Measurements from ENCODE around the gene CCDC63. TPM values are rescaled to one million over a fixed set of nuclear protein-coding genes. Genes with fewer than 3 reads are reported as not detected.
A peak's percentile ranks its signal among the peaks of the same experiment; 100 is the strongest.

CCDC63 gene
- total RNA-seq, 1 donor from 2014 or later = not detected

DNA sequence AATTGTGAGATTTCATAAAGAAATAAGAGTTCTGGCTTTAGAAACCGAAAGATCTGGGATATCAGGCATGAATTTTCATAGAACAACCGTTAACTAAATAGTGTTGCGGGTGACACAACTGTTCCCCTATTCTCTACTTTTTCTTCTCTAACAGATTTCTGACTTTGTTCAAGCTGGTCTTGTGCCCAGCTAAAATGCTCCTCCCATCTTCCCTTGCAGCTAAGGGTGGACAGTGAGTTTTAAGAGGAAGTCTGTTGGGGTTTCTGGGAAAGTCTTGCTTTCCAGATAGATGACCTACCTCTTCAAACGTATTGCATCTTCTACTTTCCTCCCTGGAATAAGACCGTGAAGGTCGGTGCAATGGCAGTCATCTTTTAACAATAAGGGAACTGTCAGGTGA lies 18.7 kb downstream of the CCDC63 start:
- intact Hi-C loops (cut with DNase I) = no loop called here
- ATAC-seq (no peak), DNase-seq (ENCODE audit: missing footprints) (no peak)

DNA sequence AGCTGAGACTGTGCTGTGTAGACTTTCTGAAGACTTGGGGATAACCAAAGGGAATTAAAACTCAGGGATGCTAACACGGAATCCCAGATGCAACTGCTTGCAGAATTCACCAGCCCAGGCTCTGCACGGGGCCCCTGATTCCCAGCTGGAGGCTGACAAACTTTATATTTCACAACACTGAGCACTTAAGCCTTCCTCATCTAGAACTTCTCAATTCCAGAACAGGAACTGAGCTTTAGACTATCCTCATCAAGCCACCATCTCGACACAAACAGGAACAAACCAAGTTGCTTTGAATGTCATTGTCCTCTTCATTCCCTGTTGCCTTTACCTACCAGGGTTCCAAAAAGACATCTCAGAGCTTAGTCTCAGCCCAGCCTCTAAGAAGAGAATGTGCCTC lies 22.2 kb downstream of the CCDC63 start:
- ATAC-seq = peak; percentile 54
- DNase-seq (ENCODE audit: missing footprints) = no peak
- intact Hi-C loops (cut with DNase I) = no loop called here

DNA sequence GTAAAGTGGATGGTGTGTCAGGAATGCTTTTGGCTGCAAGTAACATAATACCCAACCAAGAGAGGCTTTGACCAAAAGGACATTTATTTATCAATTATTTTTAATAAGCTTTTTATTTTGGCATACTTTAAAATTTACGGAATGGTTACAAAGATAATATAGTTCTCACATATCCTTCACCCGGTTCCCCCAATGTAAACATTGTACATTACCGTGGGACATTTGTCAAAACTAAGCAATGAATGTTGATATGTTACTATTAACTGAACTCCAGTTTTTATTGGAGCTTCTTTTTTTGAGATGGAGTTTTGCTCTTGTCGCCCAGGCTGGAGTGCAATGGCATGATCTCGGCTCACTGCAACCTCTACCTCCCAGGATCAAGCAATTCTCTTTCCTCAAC lies 23.0 kb downstream of the CCDC63 start:
- no peak for ATAC-seq
- intact Hi-C loops (cut with DNase I) = no loop called here
- DNase-seq (ENCODE audit: missing footprints) = no peak

DNA sequence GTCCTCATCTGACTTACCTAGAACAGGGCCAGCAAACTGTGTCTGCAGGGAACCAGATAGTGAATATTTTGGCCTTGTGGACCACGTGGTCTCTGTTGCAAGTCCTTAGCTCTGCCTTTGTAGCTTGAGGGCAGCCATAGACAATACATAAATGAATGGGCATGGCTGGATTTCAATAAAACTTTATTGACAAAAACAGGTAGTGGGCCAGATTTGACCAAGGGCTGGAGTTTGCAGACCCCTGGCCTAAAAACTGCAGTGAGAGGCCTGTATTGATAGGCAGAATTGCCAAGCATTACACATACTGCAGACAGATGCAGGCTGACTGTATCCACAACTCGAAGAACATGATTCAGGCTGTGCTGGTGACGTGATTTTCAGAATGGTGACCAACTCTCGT lies 25.3 kb downstream of the CCDC63 start:
- intact Hi-C loops (cut with DNase I) = no loop called here
- DNase-seq (ENCODE audit: missing footprints) = no peak
- ATAC-seq = no peak

DNA sequence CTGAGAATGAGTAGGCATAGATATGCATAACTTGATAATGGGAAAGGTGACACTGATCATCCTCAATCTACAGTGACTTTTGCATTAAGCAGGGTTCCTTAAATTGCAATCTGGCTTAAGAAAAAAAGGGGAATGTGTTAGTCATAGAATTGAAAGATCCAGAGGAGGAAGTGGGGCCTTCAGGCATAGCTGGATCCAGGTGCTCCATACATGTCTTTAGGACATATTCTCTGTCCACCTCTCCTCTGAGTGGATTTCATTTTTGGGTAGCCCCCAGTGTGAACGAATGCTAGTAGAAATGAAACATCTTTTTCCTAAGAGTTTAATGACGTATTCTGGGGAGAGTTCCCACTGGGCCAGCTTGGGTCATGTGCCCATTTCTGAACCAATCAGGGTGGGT lies 27.6 kb downstream of the CCDC63 start:
- no peak for ATAC-seq
- DNase-seq (ENCODE audit: missing footprints) = no peak
- intact Hi-C loops (cut with DNase I) = no loop called here

DNA sequence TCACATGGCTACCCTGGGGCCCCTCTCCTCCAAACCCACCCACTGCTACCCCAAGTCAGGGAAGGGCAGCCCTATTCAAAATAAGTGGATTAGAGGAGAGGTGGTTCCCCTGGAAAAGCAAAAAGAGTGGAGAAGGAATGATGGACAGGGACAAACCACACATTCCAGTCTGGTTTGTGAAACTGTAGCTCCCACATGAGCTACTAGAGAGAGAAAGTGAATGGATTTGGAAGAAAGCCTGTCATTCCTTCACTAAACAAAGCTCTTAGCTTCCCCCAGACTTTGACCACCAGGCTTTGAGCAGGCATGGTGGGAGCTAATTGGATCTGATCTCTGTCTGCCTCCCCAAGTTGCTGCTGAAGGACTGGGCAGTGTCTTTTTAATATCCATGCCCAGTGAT lies 28.0 kb downstream of the CCDC63 start:
- ATAC-seq = no peak
- intact Hi-C loops (cut with DNase I) = no loop called here
- DNase-seq (ENCODE audit: missing footprints) = no peak

DNA sequence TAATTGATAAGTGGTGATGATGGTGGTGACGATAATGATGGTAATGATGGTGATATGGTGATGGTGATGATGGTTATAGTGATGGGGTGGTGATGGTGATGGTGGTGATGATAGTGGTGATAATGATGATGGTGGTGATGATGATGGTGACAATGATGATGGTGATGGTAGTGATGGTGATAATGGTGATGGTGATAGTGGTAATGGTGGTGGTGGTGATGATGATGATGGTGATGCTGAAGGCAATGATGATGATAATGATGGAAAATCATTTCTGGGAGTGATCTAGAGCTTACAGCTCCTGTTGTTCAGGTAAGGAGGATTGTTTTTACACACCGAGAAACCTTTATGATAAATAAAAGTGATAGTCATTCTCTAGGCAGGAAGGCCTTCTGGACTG lies 33.9 kb downstream of the CCDC63 start:
- intact Hi-C loops (cut with DNase I) = no loop called here
- ATAC-seq (no peak), DNase-seq (ENCODE audit: missing footprints) (no peak)

DNA sequence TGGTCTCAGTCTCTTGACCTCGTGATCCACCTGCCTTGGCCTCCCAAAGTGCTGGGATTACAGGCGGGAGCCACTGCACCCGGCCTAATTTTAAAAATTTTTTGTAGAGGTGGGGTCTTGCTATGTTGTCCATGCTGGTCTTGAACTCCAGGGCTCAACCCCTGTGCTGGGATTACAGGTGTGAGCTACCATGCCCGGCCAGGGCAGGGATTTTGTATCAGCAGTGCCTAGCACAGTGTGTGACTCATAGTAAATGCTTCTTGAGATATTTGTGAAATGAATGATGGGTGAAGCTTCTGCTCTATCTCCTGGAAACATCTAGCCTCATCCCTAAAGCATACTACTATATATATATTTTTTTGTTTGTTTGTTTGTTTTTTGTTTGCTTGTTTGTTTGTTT lies 36.5 kb downstream of the CCDC63 start:
- DNase-seq (ENCODE audit: missing footprints) (no peak), ATAC-seq (no peak)
- intact Hi-C loops (cut with DNase I) = no loop called here

DNA sequence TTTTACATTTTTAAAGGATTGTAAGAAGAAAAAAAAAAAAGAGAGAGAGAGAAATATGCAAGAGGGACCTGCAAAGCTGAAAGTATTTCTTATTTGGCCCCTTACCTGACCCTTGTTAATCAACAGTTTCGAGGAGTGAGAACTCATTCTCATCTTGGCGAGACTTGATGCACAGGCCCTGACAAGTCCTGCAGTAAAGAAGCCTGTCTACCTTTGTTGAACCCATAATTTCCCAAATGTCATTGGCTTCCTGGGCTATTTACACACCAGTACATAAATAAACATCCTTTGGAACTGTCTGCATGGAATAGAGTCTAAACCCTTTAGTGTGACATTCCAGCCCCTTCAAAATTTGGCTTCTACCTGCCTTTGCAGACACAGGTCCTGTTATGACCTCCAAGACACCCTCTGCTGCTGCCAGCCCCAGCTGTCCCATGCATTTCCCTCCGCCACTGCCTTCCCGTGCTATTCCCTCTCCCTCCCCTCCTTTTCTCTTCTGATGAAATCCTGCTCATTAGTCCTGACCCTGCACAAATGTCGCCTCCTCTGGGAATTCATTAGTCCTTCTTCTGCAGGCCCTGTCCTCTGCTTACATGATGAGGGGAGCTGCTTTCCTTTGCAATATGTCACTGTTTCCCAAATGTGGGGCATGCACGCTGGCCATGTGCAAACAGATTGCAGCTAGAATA lies 38.5 kb downstream of the CCDC63 start:
- ATAC-seq = peak; percentile 22
- no peak for DNase-seq (ENCODE audit: missing footprints)
- intact Hi-C loops (cut with DNase I) = loop anchor here (5.0 kb wide), 5 partner anchors 38 to 283 kb away; partner anchors contain the start of genes CCDC63 and PPP1CC

DNA sequence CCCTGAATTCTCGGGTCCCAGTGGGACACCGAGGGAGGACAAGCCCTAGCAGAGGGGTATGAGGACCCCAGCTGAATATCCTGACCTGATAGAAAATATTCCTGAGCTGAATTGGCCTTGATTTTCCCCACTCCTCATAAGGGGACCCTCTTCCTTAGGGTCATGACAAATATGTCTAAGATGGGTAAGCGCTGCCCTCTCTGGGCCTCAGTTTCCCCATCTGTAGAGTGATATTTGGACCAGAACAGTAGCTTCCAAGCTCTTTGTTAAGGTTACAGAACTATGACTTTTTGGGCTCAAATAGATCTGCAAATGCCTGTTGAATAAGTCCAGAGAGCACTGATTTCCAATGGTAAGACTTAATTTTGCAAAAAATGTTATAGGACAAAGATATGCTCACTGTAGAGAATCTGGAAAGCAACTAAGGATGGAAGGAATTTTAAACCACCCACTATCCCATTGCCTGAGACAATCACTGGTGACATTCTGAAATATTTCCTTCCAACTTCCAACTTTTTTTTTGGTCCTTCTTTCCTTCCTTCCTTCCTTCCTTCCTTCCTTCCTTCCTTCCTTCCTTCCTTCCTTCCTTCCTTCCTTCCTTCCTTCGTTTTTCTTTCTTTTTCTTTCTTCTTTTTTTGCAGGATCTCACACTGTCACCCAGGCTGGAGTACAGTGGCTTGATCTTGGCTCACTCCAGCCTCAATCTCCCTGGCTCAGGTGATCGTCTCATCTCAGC lies 41.6 kb downstream of the CCDC63 start:
- no peak for DNase-seq (ENCODE audit: missing footprints)
- ATAC-seq = no peak
- intact Hi-C loops (cut with DNase I) = loop anchor here (1.0 to 5.0 kb wide), 6 partner anchors 41 to 438 kb away; partner anchors contain the start of genes ARPC3, CCDC63 and PPP1CC

DNA sequence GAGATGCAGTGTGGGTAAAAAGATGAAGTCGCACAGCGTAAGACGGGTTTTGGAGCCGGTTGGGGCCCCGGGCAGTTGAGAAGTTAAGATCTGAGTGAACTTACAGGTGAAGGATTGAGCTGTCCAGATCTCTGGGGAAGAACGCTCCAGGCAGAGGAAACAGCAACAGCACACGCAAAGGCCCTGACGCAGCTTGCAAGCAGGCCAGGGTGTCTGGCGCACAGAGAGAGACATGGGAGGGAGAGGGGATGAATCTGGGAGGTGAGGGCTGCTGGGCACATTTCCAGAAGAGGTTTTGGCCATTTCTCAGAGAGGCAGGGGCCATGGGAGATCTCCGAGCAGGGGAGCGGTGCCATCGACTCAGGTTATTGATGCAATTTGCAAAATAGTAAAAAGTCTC lies 42.6 kb downstream of the CCDC63 start:
- ATAC-seq (no peak), DNase-seq (ENCODE audit: missing footprints) (no peak)
- intact Hi-C loops (cut with DNase I) = loop anchor here (5.0 kb wide), 5 partner anchors 42 to 287 kb away; partner anchors contain the start of genes CCDC63 and PPP1CC

DNA sequence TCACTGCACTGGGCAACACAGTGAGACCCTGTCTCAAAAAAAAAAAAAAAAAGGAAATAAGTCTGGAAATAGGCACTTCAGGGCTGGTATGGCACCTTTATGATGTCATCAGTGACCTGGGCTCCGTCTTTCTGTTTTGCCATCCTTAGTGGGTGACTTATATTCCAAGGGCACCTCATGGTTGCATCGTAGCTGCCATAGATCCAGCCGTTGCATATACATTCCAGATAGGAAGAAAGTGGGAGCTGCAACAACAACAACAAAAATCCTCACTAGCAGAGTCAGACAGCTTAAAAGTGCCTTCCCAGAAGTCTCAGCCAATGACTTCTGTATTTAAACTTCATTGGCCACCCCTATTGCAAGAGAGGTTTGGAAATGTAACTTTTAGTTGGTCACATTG lies 47.2 kb downstream of the CCDC63 start:
- intact Hi-C loops (cut with DNase I) = loop anchor here (2.0 to 5.0 kb wide), 3 partner anchors 43 to 423 kb away; no protein-coding TSS in a partner anchor
- no peak for ATAC-seq
- DNase-seq (ENCODE audit: missing footprints) = no peak

DNA sequence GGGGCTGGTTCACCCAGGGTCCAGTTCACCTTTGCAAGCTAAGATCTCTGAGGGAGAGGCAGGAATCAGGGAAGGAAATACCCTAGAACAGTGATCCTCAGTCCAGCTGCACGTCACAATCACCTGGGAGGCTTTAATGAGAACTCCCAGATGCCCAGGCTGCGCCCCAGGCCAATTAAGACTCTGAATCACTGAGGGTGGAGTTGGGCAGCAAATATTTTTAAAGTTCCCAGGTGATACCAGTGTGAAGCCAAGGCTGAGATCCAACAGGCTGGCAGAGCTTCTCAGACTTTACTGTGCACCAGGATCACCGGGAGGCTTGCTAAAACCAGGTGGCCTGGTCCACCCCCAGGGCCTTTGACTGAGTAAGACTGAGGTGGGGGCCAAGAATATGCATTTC lies 49.8 kb downstream of the CCDC63 start:
- no peak for DNase-seq (ENCODE audit: missing footprints)
- ATAC-seq = no peak
- intact Hi-C loops (cut with DNase I) = no loop called here

DNA sequence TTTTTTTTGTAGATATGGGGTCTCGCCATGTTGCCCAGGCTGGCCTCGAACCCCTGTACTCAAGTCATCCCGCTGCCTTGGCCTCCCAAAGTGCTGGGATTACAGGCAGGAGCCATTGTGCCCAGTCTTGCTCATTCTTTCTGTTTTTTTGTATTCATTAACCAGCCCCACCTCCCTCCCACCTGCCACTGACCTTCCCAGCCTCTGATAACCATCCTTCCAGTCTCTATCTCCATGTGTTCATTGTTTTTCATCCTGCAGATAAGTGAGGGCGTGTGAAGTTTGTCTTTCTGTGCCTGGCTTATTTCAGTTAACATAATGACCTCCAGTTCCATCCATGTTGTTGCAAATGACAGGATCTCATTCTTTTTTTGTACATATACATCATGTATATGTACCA lies 54.6 kb downstream of the CCDC63 start:
- intact Hi-C loops (cut with DNase I) = no loop called here
- ATAC-seq (no peak), DNase-seq (ENCODE audit: missing footprints) (no peak)

DNA sequence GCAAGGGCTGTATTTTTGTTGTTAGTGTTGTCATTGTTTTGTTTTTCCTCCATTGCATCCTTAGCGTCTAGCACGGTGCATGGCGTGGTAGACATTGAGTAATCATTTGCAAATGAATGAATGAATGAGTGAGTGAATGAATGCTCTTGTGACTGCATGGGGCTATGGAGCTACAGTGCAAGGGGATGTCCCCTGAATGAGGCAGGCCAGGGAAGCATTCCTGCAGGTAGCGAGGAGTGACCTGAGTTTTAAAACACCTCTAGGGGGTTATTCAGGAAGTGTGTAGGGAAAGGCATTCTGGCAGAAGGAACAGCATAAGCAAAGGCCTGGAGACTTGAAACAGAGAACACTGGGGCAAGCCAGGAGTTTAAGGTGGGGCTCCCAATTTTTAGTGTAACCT lies 56.7 kb downstream of the CCDC63 start:
- ATAC-seq (no peak), DNase-seq (ENCODE audit: missing footprints) (no peak)
- intact Hi-C loops (cut with DNase I) = no loop called here

DNA sequence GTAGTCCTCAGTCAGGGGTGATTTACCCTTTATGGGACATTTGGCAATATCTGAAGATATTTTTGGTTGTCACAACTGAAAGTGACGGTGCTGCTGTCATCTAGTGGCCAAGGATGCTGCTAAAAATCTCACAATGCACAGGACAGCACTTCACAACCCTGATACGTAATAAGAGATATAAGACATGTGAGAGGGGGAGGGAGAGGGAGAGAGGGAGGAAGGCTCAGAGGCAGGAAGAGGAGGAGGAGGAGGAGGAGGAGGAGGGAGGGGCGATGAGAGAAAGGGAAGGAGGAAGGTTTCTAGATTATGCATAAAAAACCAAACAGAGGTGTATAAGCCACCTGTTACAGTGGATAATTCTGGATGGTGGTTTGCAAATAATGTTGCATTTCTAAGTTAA lies 59.3 kb downstream of the CCDC63 start:
- ATAC-seq (no peak), DNase-seq (ENCODE audit: missing footprints) (no peak)
- intact Hi-C loops (cut with DNase I) = no loop called here

DNA sequence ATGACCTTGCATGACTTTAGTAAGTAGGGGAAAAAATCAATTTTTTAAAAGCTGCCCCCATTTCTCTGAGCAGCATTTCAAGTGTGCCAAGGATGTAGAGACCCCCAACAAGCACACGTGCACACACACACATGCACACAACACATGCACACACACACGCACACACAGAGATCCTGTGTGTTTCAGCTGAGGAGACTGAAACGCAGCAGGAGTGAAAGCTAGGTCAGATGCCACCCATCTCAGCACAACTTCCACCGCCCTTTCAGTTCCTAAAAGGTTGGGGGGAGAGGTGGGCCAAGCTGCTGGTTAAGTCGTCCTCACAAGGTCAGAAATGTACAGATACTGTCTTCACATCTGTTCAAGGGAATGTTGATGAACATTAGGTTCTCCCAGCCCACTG lies 59.7 kb downstream of the CCDC63 start:
- DNase-seq (ENCODE audit: missing footprints) (no peak), ATAC-seq (no peak)
- intact Hi-C loops (cut with DNase I) = no loop called here

DNA sequence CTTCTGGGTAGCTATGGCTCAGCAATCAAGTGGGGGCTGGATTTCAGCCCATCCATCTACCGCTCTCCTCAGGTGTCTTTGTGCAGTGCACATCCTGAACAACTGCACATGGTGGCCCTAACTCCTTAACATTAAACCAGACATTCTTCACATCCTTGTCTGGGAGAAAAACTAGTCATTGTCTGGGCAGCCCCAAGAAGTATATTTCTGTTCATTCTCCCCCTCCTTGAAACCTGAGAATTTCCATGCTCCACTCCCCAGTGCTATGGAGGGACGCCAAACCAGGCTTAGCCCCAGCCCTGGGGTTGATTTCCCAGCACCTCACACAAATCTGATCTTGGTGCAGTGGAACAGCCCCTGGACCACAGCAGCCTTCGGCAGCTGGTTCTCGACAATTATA lies 60.2 kb downstream of the CCDC63 start:
- DNase-seq (ENCODE audit: missing footprints) (no peak), ATAC-seq (no peak)
- intact Hi-C loops (cut with DNase I) = no loop called here

DNA sequence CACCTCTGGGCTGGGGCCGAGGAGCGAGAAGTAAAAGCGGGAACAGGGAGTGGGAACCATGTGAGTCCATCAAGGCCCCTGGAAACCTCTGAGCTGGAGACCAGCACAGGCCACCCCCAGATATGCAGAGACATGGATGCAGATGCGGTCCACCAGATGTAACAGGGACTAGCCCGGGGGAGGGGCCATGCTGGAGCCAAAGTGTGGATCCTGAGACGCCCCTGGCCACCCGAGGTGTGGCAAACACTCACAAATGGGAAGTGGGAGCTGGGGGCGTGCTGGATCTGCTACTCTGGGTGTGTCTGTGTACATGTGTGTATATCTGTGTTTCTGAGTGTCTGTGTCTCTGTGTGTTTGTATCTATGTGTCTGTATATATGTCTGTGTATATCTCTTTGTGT lies 60.8 kb downstream of the CCDC63 start:
- intact Hi-C loops (cut with DNase I) = no loop called here
- DNase-seq (ENCODE audit: missing footprints) (no peak), ATAC-seq (peak; percentile 15)

DNA sequence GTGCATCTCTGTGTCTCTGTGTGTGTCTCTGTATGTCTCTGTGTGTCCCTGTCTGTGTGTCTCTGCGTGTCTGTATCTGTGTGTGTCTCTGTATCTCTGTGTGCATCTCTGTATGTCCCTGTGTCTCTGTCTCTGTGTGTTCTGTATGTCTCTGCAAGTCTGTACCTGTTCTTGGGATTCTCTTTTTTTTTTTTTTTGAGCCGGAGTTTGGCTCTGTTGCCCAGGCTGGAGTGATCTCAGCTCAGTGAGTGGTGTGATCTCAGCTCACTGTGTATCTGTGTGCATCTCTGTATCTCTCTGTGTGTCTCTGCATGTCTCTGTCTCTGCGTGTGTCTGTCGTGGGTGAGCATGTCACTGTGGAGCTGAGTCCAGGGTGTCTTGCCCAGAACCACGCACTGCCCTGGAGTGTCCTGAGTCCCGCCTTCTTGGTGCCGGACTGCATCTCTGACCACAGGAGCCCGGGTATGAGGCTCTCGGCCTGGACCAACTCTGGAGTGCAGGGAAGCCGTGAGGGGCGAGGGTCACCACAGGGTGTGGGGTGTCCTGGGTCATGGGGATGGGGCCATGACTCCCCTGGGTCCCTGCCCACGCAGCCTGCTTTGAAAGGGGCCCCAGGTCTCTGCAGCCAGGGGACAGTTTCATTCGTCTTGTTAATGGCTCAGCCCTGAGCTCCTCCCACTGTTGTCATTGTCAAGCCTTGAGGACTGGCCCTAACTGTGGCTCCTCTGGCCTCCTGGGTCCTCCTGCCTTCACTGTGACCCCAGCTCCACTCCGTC lies 61.8 kb downstream of the CCDC63 start:
- peak; percentile 50 for ATAC-seq
- no peak for DNase-seq (ENCODE audit: missing footprints)
- intact Hi-C loops (cut with DNase I) = no loop called here
